GM19324 (cell line): ENCODE measurements around the gene NANS.
A peak's percentile ranks its signal among the peaks of the same experiment; 100 is the strongest.
"Not testable (repeated sequence)": the region's sequence is repeated elsewhere in the genome, so short reads cannot be mapped to it uniquely, and the experiment has no call there.

Experiments
- ATAC-seq: cut with Tn5 transposase; IDR thresholded peaks from one replicate; pipeline ENCODE4 v1.9.1; 2021; ENCODE audit warnings: mild to moderate bottlenecking, moderate library complexity; ENCODE audit not compliant: unreplicated experiment, low FRiP score

The NANS gene

DNA sequence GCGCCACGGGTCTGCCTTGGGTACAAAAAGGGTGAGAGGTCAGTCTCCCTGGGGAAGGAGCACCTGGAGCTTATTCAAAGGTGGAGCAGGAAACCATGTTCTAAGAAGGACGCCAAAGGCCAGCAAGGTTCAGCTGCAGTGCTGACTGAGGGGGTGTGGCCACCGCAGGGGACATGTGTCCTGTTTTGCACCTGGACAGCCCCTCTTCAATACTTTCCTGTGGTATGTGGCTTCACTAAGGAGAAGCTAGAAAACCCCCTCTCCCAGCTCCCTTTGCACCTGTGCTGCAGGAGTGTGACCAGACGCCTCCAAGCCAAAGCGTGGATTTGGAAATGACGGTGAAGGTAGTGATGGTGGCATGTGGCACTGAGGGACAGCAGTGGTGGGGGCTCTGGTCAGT is 38.9 kb downstream of the NANS start:
- no peak for ATAC-seq

DNA sequence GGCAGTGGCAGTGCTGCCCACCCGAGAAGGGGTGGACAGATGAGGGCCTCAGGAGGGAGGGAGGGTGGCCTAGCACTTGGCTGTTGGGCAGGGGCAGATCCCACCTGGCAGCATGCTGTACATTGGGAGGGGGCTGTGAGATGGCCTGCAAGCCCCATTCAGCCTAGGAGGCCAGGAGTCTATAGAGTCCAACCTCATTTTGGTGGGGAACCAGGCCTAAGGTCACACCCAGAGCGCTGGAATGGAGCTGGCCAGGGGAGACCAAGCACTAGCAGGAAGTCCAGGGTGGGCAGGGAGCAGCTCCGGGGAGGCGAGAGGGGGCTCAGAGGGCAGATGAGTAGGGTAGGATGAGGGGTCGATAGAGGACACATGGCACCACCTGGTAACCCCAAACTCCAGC is 39.6 kb downstream of the NANS start:
- no peak for ATAC-seq

DNA sequence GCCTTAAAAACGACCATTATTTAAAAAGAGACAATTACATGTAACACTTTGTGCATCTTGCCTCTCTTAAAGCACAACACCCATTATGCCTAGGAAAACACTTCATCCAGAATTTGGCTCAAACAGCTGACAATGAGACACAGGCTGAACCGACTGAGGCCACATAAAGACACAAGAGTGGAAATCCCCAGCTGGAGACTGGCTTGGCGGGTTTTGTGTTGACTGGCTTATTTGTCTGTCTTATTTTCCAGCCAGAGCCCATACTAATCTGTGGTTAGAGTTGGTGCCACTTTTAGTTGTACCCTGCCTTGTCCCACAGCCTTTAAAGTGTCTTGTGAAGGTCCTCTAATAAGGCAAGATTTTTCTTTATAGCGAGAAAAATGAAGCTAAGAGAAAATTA is 41.3 kb downstream of the NANS start:
- no peak for ATAC-seq

DNA sequence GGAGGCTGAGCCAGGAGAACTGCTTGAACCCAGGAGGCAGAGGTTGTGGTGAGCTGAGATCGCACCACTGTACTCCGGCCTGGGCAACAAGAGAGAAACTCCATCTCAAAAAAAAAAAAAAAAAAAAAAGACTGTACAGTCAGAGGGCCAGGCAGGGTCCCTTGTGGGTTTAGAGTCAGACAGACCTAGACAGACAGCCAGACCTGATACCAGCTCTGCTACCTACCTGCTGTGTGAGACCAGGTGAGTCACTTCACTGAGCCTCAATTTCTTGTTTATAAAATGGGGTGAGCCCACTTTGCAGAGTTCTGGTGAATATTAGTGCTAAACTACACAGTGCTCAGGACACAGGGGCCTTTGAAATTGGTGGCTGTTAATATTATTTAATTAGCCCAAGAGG is 42.8 kb downstream of the NANS start:
- no peak for ATAC-seq

DNA sequence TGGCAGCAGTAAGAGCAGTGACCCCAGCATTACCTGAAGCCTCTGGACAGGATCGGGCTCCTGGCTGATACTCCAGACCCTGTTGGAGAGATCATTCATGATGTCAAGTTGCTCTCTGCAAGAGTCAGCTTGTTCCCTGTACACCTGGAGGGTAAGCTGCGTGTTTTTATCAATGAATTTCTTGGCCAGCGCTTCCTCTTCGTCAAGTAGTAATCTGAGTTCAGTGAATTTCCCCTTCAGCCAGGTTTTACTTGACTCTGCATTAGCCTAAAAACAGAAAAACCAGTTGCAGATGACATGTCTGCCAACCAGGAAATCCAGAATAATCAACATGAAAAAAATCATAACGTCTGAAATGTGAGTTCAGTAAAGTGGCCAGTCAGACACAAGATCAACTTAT is 43.4 kb downstream of the NANS start:
- no peak for ATAC-seq

DNA sequence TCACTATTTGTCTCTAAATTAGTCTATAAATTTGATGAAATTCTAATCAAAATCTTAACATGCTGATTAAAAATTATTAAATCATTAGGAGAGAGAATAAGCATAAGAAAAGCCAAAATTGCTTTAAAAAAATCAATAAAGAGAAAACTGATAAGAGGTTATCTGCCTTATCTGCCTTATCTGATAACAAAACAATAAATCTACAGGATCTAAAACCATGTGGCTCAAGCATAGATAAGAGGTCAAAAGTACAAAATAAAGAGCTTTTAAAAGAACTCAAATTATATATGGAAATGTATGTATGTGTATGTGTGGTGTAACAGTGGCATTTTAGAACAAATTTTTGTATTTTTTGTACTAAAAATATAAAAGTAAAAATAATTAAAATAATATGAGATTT is 43.9 kb downstream of the NANS start:
- no peak for ATAC-seq

DNA sequence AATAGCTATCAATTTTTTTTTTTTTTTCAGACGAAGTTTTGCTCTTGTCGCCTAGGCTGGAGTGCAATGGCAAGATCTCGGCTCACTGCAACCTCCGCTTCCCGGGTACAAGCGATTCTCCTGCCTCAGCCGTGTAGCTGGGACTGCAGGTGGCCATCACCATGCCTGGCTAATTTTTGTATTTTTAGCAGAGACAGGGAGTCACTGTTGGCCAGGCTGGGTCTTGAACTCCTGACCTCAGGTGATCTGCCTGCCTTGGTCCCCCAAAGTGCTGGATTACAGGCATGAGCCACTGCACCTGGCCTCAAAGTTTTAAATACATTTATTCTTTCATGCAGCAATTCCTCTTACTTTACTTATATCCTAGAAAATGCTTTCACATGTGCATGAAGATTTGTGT is 44.9 kb downstream of the NANS start:
- no peak for ATAC-seq

DNA sequence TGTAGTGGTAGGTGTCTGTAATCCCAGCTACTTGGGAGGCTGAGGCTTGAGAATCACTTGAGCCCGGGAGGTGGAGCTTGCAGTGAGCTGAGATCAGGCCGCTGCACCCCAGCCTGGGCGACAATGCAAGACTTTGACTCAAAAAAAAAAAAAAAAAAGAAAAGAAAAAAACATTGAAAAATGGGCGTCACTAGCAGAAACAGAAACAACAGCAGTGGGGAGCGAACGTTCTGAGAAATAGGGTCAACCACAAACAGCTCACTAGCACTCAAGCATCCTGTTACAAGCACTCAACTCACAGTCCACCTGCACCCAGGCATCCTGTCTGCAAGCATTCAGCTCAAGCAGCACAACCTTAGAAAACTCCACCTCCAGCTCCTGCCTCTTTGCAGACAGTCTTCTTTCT is 45.3 kb downstream of the NANS start:
- peak; percentile 98 for ATAC-seq

DNA sequence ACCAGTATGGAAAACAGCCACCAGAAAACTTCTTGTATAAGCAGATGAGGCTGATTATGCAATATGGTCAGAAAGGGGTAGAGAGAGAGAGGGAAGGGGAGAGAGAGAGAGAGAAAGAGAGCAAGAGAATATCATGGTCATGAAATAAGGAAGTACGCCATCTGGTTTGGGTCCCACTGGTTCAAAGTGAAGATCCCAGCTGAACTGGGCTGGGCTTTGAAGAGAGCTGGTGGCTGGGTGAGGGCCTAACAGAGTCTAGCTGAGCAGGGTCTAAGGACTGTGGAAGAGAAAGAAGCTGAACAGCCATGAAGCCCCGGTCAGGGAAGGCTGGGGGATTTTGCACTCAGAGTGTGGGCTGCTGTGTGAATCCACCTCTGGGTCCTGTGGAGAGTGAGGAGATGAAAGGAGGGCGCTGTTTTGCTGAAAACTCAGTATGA is 47.9 kb downstream of the NANS start:
- no peak for ATAC-seq

DNA sequence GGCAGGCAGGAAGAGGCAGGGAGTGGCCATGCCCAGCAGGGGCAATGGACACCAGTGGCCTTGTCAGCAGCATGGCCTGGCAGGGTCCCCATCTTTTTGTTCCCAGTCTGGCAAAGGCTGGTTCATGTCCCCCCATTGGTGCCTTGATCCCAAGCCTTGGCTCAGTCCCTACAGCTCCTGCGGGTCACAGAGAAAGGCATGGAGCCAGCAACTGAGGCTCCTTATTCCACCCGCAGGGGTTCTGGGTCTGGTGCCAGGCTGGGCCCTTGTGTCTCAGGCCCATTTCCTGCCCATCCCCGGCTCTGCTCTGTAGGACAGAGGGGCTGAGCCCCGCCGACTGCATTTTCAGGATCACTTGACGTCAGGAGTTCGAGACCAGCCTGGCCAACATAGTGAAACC is 48.5 kb downstream of the NANS start:
- ATAC-seq: no peak

DNA sequence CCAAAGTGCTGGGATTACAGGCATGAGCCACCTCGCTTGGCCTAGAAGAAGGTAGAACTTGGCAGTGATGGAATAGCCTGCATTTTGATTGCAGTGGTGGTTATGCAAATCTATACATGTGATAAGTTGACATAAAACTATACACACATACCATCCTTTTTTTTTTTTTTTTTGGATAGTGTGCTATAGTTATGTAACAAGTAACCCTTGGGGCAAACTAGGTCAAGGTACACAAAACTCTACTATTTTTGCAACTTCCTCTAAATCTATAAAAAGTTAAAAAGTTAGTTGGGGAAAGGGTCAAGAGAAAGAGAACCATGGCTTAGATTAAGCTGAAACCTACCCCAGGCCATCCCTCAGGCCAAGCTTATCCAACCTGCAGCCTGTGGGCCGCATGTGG is 51.4 kb downstream of the NANS start:
- no peak for ATAC-seq

DNA sequence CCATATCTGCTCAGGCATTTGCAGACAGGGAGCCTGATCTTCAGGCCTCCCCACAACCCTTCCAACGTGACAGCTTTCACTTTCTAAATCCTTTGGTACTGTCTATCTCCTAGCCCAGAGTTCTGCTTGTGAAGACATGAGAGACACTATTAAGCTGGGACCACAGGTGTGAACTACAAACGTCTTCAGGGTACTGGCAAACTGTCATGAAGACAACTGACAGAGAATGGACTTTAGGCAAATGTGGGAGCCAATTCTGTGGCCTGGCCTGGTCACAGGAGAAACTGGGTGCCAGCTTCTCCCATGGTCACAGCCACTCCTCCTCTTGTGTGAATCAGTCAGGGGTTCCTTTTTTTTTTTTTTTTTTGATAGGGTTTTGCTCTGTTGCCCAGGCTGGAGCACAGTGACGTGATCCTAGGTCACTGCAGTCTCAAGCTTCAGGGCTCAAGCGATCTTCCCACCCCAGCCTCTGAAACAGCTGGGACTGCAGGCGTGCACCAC is 52.0 kb downstream of the NANS start:
- ATAC-seq: peak; percentile 69

DNA sequence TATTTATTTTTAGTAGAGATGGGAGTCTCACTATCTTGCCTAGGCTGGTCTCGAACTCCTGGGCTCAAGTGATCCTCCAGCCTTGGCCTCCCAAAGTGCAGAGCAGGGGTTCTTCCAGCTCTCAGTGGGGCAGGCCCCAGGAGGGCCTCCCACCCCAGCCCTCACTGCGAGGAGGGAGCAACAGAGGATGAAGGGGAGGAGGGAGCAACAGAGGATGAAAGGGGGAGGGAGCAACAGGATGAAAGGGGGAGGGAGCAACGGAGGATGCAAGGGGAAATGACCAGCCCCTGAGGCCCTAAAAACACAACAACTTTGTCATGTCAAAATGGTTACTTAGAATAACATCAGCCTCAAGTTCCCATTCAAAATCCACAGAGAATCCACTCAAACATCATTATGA is 52.5 kb downstream of the NANS start:
- no peak for ATAC-seq

DNA sequence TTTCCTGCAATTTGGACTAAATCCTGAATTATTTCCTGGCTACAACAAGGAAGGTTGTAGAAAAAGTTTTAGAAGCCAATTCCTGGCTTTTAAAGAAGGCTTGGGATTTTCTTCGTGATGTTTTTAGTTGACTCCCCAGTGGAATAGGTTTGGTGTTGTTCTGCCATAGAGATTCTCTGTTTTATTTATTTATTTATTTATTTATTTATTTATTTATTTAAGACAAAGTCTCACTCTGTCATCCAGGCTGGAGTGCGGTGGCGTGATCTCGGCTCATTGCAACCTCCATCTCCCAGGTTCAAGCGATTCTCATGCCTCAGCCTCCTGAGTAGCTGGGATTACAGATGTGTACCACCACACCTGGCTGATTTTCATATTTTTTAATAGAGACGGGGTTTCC is 60.6 kb downstream of the NANS start:
- ATAC-seq: not testable (repeated sequence)

DNA sequence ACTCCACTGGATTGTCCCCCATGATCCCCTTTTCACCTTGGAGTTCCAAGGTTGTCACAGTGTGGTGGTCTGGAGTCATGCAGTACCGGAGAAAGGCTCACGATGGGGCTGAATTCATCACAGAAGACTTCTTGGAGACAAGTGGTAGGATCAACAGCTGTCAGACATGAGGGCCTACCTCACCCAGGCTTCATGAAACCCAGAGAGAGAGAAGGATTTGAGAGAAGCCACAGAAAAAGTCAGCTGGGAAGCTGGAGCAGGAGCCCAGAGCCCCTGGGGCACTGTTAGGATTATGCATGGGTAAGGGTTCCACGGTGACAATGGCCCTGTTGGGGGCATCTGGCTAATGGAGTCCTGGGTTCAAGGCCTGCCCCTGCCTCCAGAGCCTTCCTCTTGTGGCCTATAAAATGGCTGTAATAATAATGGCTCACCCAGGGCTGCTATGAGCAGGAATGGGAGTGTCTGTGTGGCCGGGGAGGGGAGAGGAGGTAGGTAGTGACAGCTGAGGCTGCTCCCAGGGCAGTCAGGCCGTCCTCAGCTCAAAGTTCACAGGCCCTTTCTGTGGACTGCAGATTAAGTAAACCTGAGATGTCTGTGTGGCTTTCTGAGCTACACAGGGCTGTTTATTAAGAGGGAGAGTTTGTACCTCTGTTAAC is 61.6 kb downstream of the NANS start:
- ATAC-seq: peak; percentile 38

DNA sequence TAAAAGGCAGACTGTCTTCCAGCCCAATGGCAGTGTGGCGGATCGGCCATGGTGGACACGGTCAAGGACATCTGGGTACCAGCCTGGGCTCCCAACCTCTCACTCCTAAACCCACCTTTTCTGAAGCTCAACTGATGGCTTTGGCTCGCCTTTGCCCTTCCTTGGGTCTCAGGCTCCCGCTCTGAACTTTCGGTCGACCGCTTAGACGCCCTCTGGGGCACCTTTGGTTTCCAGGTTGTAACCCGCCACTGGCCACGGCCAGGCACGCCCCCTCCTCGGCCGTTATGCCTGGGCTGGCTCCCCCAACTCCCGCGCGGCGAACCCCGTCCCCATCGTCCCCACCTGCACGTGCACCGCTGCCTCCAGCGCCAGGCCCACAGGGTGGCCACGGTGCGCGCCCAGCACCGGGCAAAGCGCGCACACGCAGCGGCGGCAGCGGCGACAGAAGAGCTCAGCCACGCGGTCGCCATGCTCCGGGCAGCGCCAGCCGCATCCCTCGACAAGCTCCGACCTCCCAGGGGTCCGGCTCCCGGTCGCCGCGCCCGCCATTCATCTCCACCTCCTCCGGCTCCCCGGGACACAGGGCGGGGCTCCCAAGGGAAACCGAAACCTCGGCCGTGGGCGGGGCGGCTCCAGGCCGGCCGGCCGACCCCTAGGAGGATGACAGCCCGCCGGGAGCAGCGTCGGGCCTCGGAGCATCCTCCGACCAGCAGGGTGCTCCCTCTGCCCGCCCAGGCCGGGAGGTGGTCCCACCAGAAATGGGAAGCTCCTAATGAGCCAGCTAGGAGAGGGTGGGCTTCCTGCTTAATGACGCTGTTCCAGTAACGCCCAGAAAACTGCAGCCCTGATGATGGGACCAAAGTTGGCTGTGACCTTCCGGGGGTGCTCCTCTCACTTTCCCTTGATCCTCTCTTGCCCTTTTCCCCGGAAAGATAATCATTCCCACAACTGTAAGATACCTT is 62.4 kb downstream of the NANS start, which contains the start of gene TRIM14:
TSS of gene TRIM14 (minus strand) at position 583 of the 962 bp plus-strand sequence. CDS start at position 549, 34 bp downstream.
- ATAC-seq: peak; percentile 66

DNA sequence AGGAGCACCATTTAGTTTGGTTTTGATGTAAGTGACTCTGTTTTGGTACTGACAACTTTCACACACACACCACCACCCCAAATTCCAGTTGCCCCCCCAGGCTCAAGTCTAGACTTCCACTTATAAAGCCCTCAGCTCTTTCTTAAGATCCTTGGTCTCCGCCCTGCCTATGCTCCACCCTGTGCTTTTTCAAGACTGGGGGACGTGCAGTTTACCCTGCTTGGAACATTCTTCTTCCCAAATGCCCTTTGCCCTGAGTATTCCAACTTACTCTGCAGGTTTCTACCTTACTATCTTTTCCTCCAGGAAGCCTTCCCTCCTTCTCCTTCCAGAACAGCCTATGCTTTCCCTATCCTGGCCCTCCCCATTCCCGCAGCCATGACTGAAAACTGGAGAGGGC is 63.9 kb downstream of the NANS start:
- ATAC-seq: no peak

DNA sequence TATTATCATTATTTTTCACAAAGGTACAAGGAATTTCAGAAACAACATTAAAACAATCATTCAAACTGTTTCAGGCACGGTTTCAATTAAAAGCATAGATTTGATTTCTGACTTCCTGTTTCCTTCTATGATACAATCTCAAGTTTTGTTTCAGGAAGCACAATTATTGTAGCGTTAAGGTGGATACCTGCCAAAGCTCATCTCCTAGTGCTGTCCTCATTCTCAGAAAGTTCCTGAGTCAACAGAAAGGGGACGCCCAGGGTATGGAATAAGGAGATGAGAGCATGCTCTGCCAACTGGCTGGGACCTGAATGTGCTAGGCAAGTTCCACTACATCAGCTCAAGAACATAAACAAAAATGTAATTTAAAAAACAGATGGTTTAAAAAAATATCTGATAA is 64.5 kb downstream of the NANS start:
- ATAC-seq: no peak

DNA sequence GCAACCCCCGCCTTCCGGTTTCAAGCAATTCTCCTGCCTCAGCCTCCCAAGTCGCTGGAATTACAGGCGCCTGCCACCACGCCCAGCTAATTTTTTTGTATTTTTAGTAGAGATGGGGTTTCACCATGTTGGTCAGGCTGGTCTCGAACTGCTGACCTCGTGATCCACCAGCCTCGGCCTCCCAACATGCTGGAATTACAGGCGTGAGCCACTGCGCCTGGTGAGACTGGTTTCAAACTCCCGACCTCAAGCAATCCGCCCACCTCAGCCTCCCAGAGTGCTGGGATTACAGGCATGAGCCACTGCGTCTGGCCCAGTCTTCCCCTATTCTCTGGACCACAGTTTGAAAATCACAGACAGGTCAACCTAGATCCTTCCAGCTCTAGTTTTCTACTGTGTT is 67.6 kb downstream of the NANS start:
- ATAC-seq: not testable (repeated sequence)

DNA sequence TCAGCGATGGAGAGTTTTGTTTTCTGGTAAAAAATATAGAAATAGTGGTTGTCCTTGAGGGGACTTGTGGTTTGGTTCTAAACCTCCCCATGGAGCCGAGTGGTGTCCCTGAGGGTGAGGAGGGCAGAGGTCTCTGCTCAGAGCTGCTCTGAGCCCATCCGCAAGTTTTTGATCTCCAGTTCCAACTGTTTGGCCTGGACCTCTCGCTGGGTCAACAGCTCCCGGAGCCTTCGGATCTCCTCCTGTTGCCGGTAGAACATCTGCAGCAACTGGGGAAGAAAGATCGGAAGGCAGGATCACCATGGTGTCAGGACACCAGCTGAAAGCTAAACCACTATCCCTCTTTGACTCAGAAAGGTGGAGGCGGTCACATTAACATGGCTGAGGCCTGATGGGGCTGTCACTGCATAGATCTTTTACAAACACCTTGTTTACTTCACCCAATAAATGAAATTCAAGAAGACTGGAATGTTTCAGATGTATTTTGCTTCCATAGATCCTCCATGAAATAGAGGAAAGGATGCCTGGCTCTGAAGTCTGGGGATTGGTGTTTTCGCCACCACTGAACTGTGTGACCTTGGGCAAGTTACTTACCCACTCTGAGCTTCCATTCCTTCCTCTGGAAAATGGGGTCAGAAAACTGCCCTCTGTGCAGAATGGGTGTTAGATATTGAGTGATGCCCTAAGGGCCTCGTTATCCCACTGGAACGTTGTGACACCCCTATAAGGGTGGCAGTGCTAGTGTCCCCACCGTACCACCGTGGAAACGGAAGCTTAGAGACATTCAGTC is 68.3 kb downstream of the NANS start:
- ATAC-seq: no peak

DNA sequence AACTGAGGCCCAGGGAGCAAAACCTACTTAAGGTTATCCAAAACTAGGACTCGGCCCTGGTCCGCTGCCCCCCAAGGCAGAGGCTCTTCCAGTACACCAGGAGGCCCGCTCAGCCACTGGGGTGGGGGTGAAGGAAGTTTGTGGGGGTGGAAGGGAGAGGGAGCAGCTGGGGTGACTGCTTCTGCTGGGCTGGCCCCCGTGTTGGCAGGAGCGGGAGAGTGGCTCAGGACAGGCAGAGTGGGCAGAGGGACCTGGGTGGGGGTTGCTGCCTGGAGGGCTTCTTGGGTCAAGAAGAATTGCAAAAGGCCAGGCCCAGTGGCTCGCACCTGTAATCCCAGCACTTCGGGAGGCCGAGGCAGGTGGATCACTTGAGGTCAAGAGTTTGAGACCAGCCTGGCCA is 70.7 kb downstream of the NANS start:
- no peak for ATAC-seq
